Activated CD4-positive, alpha-beta T cell treated with anti-CD3 and anti-CD28 coated beads, Interleukin-2, amount 10 ng/mL, durations not matched to agents 7 days and 5 days (primary cell): Measurements from ENCODE around the gene CTDSP2. TPM values are rescaled to one million over a fixed set of nuclear protein-coding genes. Genes with fewer than 3 reads are reported as not detected.

Experiments used
- CTCF ChIA-PET: fragments of 350-600 bp; sonication (Branson Sonifier 250); formaldehyde crosslinking; loops from one replicate; lab custom pipeline; 2021; ENCODE audit warnings: antibody characterized with exemption; lab: Charles Lee
- POLR2A ChIA-PET: fragments of 350-600 bp; sonication (Branson Sonifier 250); formaldehyde crosslinking; loops from one replicate; lab custom pipeline; 2021; ENCODE audit warnings: antibody characterized with exemption; lab: Charles Lee
- DNase-seq: peaks from one replicate; pipeline ENCODE4 v3.0.0-alpha.2; 2020
- H3K27ac Mint-ChIP-seq: one replicate; pipeline ENCODE4 v1.8.0; 2021; ENCODE audit warnings: mild to moderate bottlenecking, moderate library complexity, mixed read lengths
- H3K27me3 Mint-ChIP-seq: one replicate; pipeline ENCODE4 v1.8.0; 2021; ENCODE audit warnings: mixed read lengths
- H3K36me3 Mint-ChIP-seq: one replicate; pipeline ENCODE4 v1.8.0; 2021; ENCODE audit warnings: low read depth, mixed read lengths
- H3K4me1 Mint-ChIP-seq: one replicate; pipeline ENCODE4 v1.8.0; 2021; ENCODE audit warnings: mixed read lengths
- H3K4me3 Mint-ChIP-seq: one replicate; pipeline ENCODE4 v1.8.0; 2021; ENCODE audit warnings: mild to moderate bottlenecking, moderate library complexity, mixed read lengths
- H3K9me3 Mint-ChIP-seq: one replicate; pipeline ENCODE4 v1.8.0; 2021; ENCODE audit warnings: mixed read lengths
- total RNA-seq, 2 experiments: library from RNA; stranded (reverse); gene quantifications; one replicate each; pipeline ENCODE4 v1.2.3, GENCODE V29; 2021

Gene CTDSP2
- total RNA-seq, 2 experiments from 2014 or later: 144 to 156 TPM

- H3K27me3 Mint-ChIP-seq: peaks cover 3% of the 10 kb centered on the region
- H3K4me1 Mint-ChIP-seq: peaks cover 8% of the 10 kb centered on the region
- H3K9me3 Mint-ChIP-seq: no peaks in the 10 kb centered on the region
- H3K4me3 Mint-ChIP-seq: no peak overlapping the region
- H3K36me3 Mint-ChIP-seq: peaks cover 2% of the 10 kb centered on the region
- CTCF ChIA-PET: interaction anchor here (0.7 to 2.3 kb wide), 5 partner anchors 10 to 19 kb away, joined by 4 to 11 read pairs (median 5); no protein-coding TSS in a partner anchor
- POLR2A ChIA-PET: no interaction called here
- DNase-seq: no peak
- no peak overlapping the region for H3K27ac Mint-ChIP-seq
Measured at GRCh38 chr12:57875753-57876547, 29.4 kb upstream of the CTDSP2 start.

GRCh38 chr12:57874166-57875108 lies 27.9 kb upstream of the CTDSP2 start:
- Mint-ChIP-seq H3K36me3 (peaks cover 2% of the 10 kb centered on the region), H3K27me3 (peaks cover 3% of the 10 kb centered on the region), H3K27ac (no peak overlapping the region), H3K4me1 (peaks cover 8% of the 10 kb centered on the region), H3K4me3 (no peak overlapping the region), H3K9me3 (no peaks in the 10 kb centered on the region)
- POLR2A ChIA-PET: no interaction called here
- DNase-seq: no peak
- CTCF ChIA-PET: interaction anchor here (0.6 to 1.7 kb wide), 4 partner anchors 9 to 32 kb away, joined by 3 to 6 read pairs (median 4); no protein-coding TSS in a partner anchor

- H3K27me3 Mint-ChIP-seq: no peaks in the 10 kb centered on the region
- peaks cover 8% of the 10 kb centered on the region for H3K4me1 Mint-ChIP-seq
- no peak for DNase-seq
- peaks cover 2% of the 10 kb centered on the region for H3K36me3 Mint-ChIP-seq
- no peak overlapping the region for H3K27ac Mint-ChIP-seq
- no peaks in the 10 kb centered on the region for H3K9me3 Mint-ChIP-seq
- H3K4me3 Mint-ChIP-seq: no peak overlapping the region
- ChIA-PET POLR2A (no interaction called here), CTCF (interaction anchor here (1.0 kb wide), 1 partner anchor 116 kb away, joined by 3 read pairs; no protein-coding TSS in a partner anchor)
Measured at GRCh38 chr12:57872362-57872761, 25.8 kb upstream of the CTDSP2 start.

- Mint-ChIP-seq H3K9me3 (no peaks in the 10 kb centered on the region), H3K27ac (no peak overlapping the region), H3K4me1 (peaks cover 5% of the 10 kb centered on the region), H3K27me3 (peaks cover 3% of the 10 kb centered on the region), H3K4me3 (no peak overlapping the region), H3K36me3 (peaks cover 2% of the 10 kb centered on the region)
- no peak for DNase-seq
- CTCF ChIA-PET: interaction anchor here (0.8 to 1.1 kb wide), 3 partner anchors 8 to 87 kb away, joined by 3 read pairs; partner anchors contain the start of gene TSFM
- POLR2A ChIA-PET: no interaction called here
Measured at GRCh38 chr12:57869927-57870318, 23.4 kb upstream of the CTDSP2 start.

- ChIA-PET POLR2A (no interaction called here), CTCF (interaction anchor here (0.8 to 1.1 kb wide), 3 partner anchors 9 to 87 kb away, joined by 3 read pairs; partner anchors contain the start of gene TSFM)
- H3K9me3 Mint-ChIP-seq: no peaks in the 10 kb centered on the region
- peaks cover 2% of the 10 kb centered on the region for H3K36me3 Mint-ChIP-seq
- H3K27ac Mint-ChIP-seq: no peak overlapping the region
- H3K27me3 Mint-ChIP-seq: peaks cover 7% of the 10 kb centered on the region
- H3K4me1 Mint-ChIP-seq: peaks cover 7% of the 10 kb centered on the region
- H3K4me3 Mint-ChIP-seq: no peak overlapping the region
- no peak for DNase-seq
Measured at GRCh38 chr12:57869298-57869926, 22.9 kb upstream of the CTDSP2 start.

- peaks cover 7% of the 10 kb centered on the region for H3K4me1 Mint-ChIP-seq
- ChIA-PET CTCF (no interaction called here), POLR2A (no interaction called here)
- H3K36me3 Mint-ChIP-seq: peaks cover 2% of the 10 kb centered on the region
- no peaks in the 10 kb centered on the region for H3K9me3 Mint-ChIP-seq
- no peak overlapping the region for H3K4me3 Mint-ChIP-seq
- H3K27ac Mint-ChIP-seq: no peak overlapping the region
- peaks cover 7% of the 10 kb centered on the region for H3K27me3 Mint-ChIP-seq
- no peak for DNase-seq
Measured at GRCh38 chr12:57868851-57869268, 22.3 kb upstream of the CTDSP2 start.

- no peak overlapping the region for H3K27ac Mint-ChIP-seq
- ChIA-PET POLR2A (no interaction called here), CTCF (no interaction called here)
- H3K4me1 Mint-ChIP-seq: peaks cover 7% of the 10 kb centered on the region
- H3K9me3 Mint-ChIP-seq: no peaks in the 10 kb centered on the region
- H3K27me3 Mint-ChIP-seq: peaks cover 10% of the 10 kb centered on the region
- no peak overlapping the region for H3K4me3 Mint-ChIP-seq
- no peak for DNase-seq
- H3K36me3 Mint-ChIP-seq: peaks cover 2% of the 10 kb centered on the region
Measured at GRCh38 chr12:57868221-57868620, 21.7 kb upstream of the CTDSP2 start.

- ChIA-PET CTCF (interaction anchor here (0.7 to 2.8 kb wide), 7 partner anchors 10 to 105 kb away, joined by 3 to 11 read pairs (median 3); partner anchors contain the start of gene TSFM), POLR2A (interaction anchor here (0.7 kb wide), 1 partner anchor 30 kb away, joined by 3 read pairs; no protein-coding TSS in a partner anchor)
- H3K27ac Mint-ChIP-seq: no peak overlapping the region
- H3K9me3 Mint-ChIP-seq: no peaks in the 10 kb centered on the region
- H3K36me3 Mint-ChIP-seq: no peaks in the 10 kb centered on the region
- no peak for DNase-seq
- H3K27me3 Mint-ChIP-seq: peaks cover 10% of the 10 kb centered on the region
- no peak overlapping the region for H3K4me3 Mint-ChIP-seq
- peaks cover 7% of the 10 kb centered on the region for H3K4me1 Mint-ChIP-seq
Measured at GRCh38 chr12:57866308-57867019, 19.9 kb upstream of the CTDSP2 start.

- Mint-ChIP-seq H3K4me1 (peaks cover 7% of the 10 kb centered on the region), H3K4me3 (peak overlapping the region; percentile 69), H3K27ac (peak overlapping the region; percentile 41), H3K27me3 (peaks cover 10% of the 10 kb centered on the region), H3K36me3 (no peaks in the 10 kb centered on the region), H3K9me3 (no peaks in the 10 kb centered on the region)
- ChIA-PET POLR2A (interaction anchor here (0.6 kb wide), 2 partner anchors 10 to 51 kb away, joined by 3 read pairs; no protein-coding TSS in a partner anchor), CTCF (interaction anchor here (0.8 to 2.8 kb wide), 10 partner anchors 10 to 108 kb away, joined by 3 to 11 read pairs (median 4); no protein-coding TSS in a partner anchor)
- peak; percentile 49 for DNase-seq
Measured at GRCh38 chr12:57865084-57865751, 18.7 kb upstream of the CTDSP2 start.

- CTCF ChIA-PET: interaction anchor here (0.7 to 2.8 kb wide), 9 partner anchors 10 to 108 kb away, joined by 3 to 11 read pairs (median 4); no protein-coding TSS in a partner anchor
- H3K4me1 Mint-ChIP-seq: peaks cover 7% of the 10 kb centered on the region
- H3K36me3 Mint-ChIP-seq: no peaks in the 10 kb centered on the region
- H3K4me3 Mint-ChIP-seq: peak overlapping the region; percentile 46
- no peak for DNase-seq
- no peaks in the 10 kb centered on the region for H3K9me3 Mint-ChIP-seq
- POLR2A ChIA-PET: interaction anchor here (0.6 kb wide), 1 partner anchor 10 kb away, joined by 3 read pairs; no protein-coding TSS in a partner anchor
- peak overlapping the region; percentile 70 for H3K27ac Mint-ChIP-seq
- H3K27me3 Mint-ChIP-seq: peaks cover 13% of the 10 kb centered on the region
Measured at GRCh38 chr12:57864442-57865083, 18.0 kb upstream of the CTDSP2 start.

GRCh38 chr12:57863676-57864075 lies 17.1 kb upstream of the CTDSP2 start:
- peaks cover 7% of the 10 kb centered on the region for H3K4me1 Mint-ChIP-seq
- no peaks in the 10 kb centered on the region for H3K36me3 Mint-ChIP-seq
- no peak for DNase-seq
- ChIA-PET CTCF (no interaction called here), POLR2A (no interaction called here)
- H3K27ac Mint-ChIP-seq: no peak overlapping the region
- peaks cover 19% of the 10 kb centered on the region for H3K27me3 Mint-ChIP-seq
- no peaks in the 10 kb centered on the region for H3K9me3 Mint-ChIP-seq
- no peak overlapping the region for H3K4me3 Mint-ChIP-seq
